A549 (cell line): Measurements from ENCODE around the gene MATK. TPM values are rescaled to one million over a fixed set of nuclear protein-coding genes. Genes with fewer than 3 reads are reported as not detected.
A peak's percentile ranks its signal among the peaks of the same experiment; 100 is the strongest.

ENCODE experiments used
- ATAC-seq, 2 experiments: fragments of 200-7000 bp in 1 of 2; fragments of >200 bp in 1 of 2; cut with Nextera tagmentation in 1 of 2; cut with Tn5 transposase in 1 of 2; 3 replicates each; pipeline versions ENCODE4 v1.8.0 to v1.9.1; 2018 to 2020; ENCODE audit warnings: mild to moderate bottlenecking in 1 of 2, moderate library complexity in 1 of 2
- CTCF ChIA-PET: fragments of 300-600 bp; sonication (Branson Sonifier 250); formaldehyde crosslinking; extraction: SDS; loops from one replicate; lab custom pipeline; 2021; ENCODE audit warnings: antibody characterized with exemption, inconsistent platforms; lab: Yijun Ruan, JAX
- POLR2A ChIA-PET: fragments of 350-600 bp; formaldehyde crosslinking; extraction: SDS; loops from one replicate; lab custom pipeline; 2021; ENCODE audit warnings: antibody characterized with exemption, inconsistent platforms; lab: Yijun Ruan, JAX
- DNase-seq, 2 experiments: peaks; one replicate each; pipeline versions ENCODE4 v3.0.0 to v3.0.0-alpha.2; 2011 to 2016; ENCODE audit warnings: low read depth in 1 of 2, low spot score in 1 of 2
- FAIRE-seq: peaks from 2 replicates; lab custom pipeline; 2011; peaks lifted over from hg19 to GRCh38; lab: Jason Lieb, UNC
- H3K27ac ChIP-seq, 2 experiments: fragments of >200 bp; sonication (Bioruptor Twin); formaldehyde crosslinking; 3 replicates each; pipeline ENCODE4 v1.5.1; 2016 to 2017
- H3K4me1 ChIP-seq: fragments of >200 bp; sonication (Bioruptor Twin); formaldehyde crosslinking; 3 replicates; pipeline ENCODE4 v1.6.1; 2016
- H3K4me2 ChIP-seq: fragments of >200 bp; sonication (Bioruptor Twin); formaldehyde crosslinking; 3 replicates; pipeline ENCODE4 v1.6.1; 2016
- H3K4me3 ChIP-seq: fragments of >200 bp; sonication (Bioruptor Twin); formaldehyde crosslinking; 3 replicates; pipeline ENCODE4 v1.5.1; 2016
- H3K9me3 ChIP-seq: fragments of >200 bp; sonication (Bioruptor Twin); formaldehyde crosslinking; 3 replicates; pipeline ENCODE4 v1.6.1; 2016
- CBX2 ChIP-seq: fragments of 200-600 bp; sonication (generic); IDR thresholded peaks from 2 replicates; pipeline ENCODE4 v1.6.1; 2016; ENCODE audit warnings: low read depth, mild to moderate bottlenecking, borderline replicate concordance
- EHF ChIP-seq: fragments of 250-450 bp; sonication (Bioruptor Pico); IDR thresholded peaks from 2 replicates; pipeline ENCODE4 v1.5.0; 2020; ENCODE audit warnings: mild to moderate bottlenecking
- FOSB ChIP-seq: fragments of 250-450 bp; sonication (Bioruptor Pico); IDR thresholded peaks from 2 replicates; pipeline ENCODE4 v1.5.0; 2020; ENCODE audit warnings: mild to moderate bottlenecking, moderate library complexity
- FOSL2 ChIP-seq, 2 experiments: fragments of 450-650 bp in 1 of 2; fragments of >200 bp in 1 of 2; sonication (Bioruptor Twin) in 1 of 2; formaldehyde crosslinking; IDR thresholded peaks; 2 replicates each; pipeline versions ENCODE4 v1.5.0 to v1.6.1; 2016 to 2020; ENCODE audit warnings: mild to moderate bottlenecking in 1 of 2, moderate library complexity in 1 of 2
- GATA3 ChIP-seq: IDR thresholded peaks from 2 replicates; pipeline ENCODE4 v1.6.1; 2012; ENCODE audit warnings: borderline replicate concordance
- HDAC2 ChIP-seq: fragments of 200-600 bp; sonication (generic); IDR thresholded peaks from 2 replicates; pipeline ENCODE4 v1.6.1; 2016
- HOXB13 ChIP-seq: fragments of 250-450 bp; sonication (Bioruptor Pico); IDR thresholded peaks from 2 replicates; pipeline ENCODE4 v1.5.0; 2020; ENCODE audit warnings: low read depth, mild to moderate bottlenecking, moderate library complexity
- HOXB5 ChIP-seq: fragments of 250-450 bp; sonication (Bioruptor Pico); IDR thresholded peaks from 2 replicates; pipeline ENCODE4 v1.5.0; 2020; ENCODE audit warnings: mild to moderate bottlenecking, moderate library complexity
- JUNB ChIP-seq: fragments of >200 bp; sonication (Bioruptor Twin); formaldehyde crosslinking; IDR thresholded peaks from 2 replicates; pipeline ENCODE4 v1.6.1; 2016
- KDM1A ChIP-seq: fragments of 200-600 bp; sonication (generic); IDR thresholded peaks from 2 replicates; pipeline ENCODE4 v1.6.1; 2016; ENCODE audit warnings: low read depth, mild to moderate bottlenecking
- NPAS2 ChIP-seq: fragments of 250-450 bp; sonication (Bioruptor Pico); IDR thresholded peaks from 2 replicates; pipeline ENCODE4 v1.8.0; 2022; ENCODE audit warnings: mild to moderate bottlenecking, moderate library complexity, borderline replicate concordance
- POLR2A ChIP-seq: IDR thresholded peaks from 2 replicates; pipeline ENCODE4 v1.6.1; 2012; ENCODE audit warnings: mild to moderate bottlenecking, low read length
- RAD21 ChIP-seq, 2 experiments: fragments of >200 bp in 1 of 2; sonication (Bioruptor Twin) in 1 of 2; formaldehyde crosslinking in 1 of 2; IDR thresholded peaks in 1 of 2; conservative IDR thresholded peaks in 1 of 2; 2 replicates in 1 of 2; 3 replicates in 1 of 2; pipeline ENCODE4 v1.6.1; 2012 to 2018; ENCODE audit warnings: inconsistent platforms in 1 of 2
- RNF2 ChIP-seq: fragments of 200-600 bp; sonication (generic); IDR thresholded peaks from 2 replicates; pipeline ENCODE4 v1.6.1; 2016; ENCODE audit warnings: low read depth, mild to moderate bottlenecking, antibody characterized with exemption, moderate library complexity, borderline replicate concordance
- SMC3 ChIP-seq: fragments of >200 bp; sonication (Bioruptor Twin); formaldehyde crosslinking; IDR thresholded peaks from 3 replicates; pipeline ENCODE4 v1.6.1; 2018; ENCODE audit warnings: inconsistent platforms
- TP53 ChIP-seq: fragments of 250-450 bp; sonication (Bioruptor Pico); IDR thresholded peaks from 2 replicates; pipeline ENCODE4 v1.5.0; 2021; ENCODE audit warnings: mild to moderate bottlenecking, moderate library complexity
- WGBS: methylation state at CpG from one replicate; pipeline ENCODE4 v1.1.6; 2017; ENCODE audit errors: missing lambda C conversion rate; 5-methylcytosine and 5-hydroxymethylcytosine counted together
- polyA plus RNA-seq, 4 experiments: library from polyadenylated mRNA; depleted of rRNA in 3 of 4; stranded (reverse); fragments of >200 nt; fragmentation: RNase III in 1 of 4; extraction: RNeasy Plus Mini Kit Qiagen cat#74134 plus additional on column Dnase treatment in 1 of 4; gene quantifications; 2 replicates in 3 of 4; 3 replicates in 1 of 4; pipeline ENCODE4 v1.2.3, GENCODE V29; 2011 to 2017
- TF ChIP-seq, protein P1 (sequence below): fragments of 450-650 bp; IDR thresholded peaks from 2 replicates; pipeline ENCODE4 v1.6.1; 2014; ENCODE audit warnings: antibody characterized with exemption
- TF ChIP-seq, protein P2 (sequence below): fragments of >200 bp; sonication (Bioruptor Twin); formaldehyde crosslinking; IDR thresholded peaks from 3 replicates; pipeline ENCODE4 v1.5.1; 2016
- TF ChIP-seq, protein P3 (sequence below): IDR thresholded peaks from 2 replicates; pipeline ENCODE4 v1.6.1; 2012; ENCODE audit warnings: low read depth, borderline replicate concordance
- TF ChIP-seq, protein P4 (sequence below): fragments of 250-450 bp; sonication (Bioruptor Pico); IDR thresholded peaks from 2 replicates; pipeline ENCODE4 v1.5.0; 2021; ENCODE audit warnings: mild to moderate bottlenecking, moderate library complexity, borderline replicate concordance

MATK gene
- polyA plus RNA-seq, 2 of the 4 experiments (the other 2 are of a cell fraction), result 0.12 to 0.45 TPM

DNA sequence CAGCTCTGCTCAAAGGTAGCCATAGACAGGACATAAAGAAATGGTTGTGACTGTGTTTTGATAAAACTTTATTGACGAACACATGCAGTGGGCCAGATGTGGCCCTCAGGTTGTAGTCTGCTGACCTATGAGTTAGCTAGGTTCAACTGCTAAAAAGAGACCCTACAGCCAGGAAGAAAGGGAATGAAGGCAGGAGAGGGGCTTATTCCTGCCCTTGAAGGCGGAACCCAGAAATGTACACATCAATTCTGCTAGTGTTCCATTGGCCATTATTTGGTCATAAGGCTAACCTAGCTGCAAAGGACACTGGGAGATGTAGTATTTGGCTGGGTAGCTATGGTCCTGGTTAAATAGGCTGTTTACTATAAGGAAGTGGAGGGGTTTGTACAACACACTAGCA is 42.7 kb downstream of the MATK start:
- ChIA-PET CTCF (no interaction called here), POLR2A (interaction anchor here (1.1 kb wide), 1 partner anchor 19 kb away, joined by 4 read pairs; the partner anchor contains the start of gene MRPL54)
- Histone ChIP-seq H3K4me2 (no peak overlapping the region), H3K27ac (no peak overlapping the region), H3K4me1 (no peaks in the 10 kb centered on the region), H3K9me3 (no peaks in the 10 kb centered on the region), H3K4me3 (no peak overlapping the region)
- WGBS, result 80% methylated on average over 2 of the region's 2 CpGs
- FAIRE-seq (no peak), DNase-seq (peak in 1 of 2 experiments; percentile 31), ATAC-seq (peak; percentile 73 to 83)
- TF ChIP-seq HDAC2, result no peak
- TF ChIP-seq, protein P1, sequence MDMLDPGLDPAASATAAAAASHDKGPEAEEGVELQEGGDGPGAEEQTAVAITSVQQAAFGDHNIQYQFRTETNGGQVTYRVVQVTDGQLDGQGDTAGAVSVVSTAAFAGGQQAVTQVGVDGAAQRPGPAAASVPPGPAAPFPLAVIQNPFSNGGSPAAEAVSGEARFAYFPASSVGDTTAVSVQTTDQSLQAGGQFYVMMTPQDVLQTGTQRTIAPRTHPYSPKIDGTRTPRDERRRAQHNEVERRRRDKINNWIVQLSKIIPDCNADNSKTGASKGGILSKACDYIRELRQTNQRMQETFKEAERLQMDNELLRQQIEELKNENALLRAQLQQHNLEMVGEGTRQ, result peak; percentile 24

DNA sequence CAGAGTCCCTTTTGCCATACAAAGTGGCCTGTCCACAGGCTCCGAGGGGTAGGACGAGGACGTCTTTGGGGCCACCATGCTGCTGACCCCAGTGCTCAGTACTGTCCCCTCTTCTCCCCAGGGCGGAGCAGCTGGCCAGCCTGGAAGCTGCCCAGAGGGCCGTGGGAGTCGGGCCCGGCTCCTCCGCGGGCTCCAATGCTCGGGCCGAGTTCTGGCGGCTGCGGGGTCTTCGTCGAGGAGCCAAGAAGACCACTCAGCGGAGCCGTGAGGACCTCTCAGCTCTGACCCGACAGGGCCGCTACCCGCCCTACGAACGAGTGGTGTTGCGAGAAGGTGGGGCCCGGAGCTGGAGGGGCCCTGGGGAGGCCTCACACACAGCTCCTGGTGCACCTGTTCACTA is 45.8 kb downstream of the MATK start:
- TF ChIP-seq HOXB13 (CRISPR knock-in tag), result no peak
- TF ChIP-seq, protein P2, sequence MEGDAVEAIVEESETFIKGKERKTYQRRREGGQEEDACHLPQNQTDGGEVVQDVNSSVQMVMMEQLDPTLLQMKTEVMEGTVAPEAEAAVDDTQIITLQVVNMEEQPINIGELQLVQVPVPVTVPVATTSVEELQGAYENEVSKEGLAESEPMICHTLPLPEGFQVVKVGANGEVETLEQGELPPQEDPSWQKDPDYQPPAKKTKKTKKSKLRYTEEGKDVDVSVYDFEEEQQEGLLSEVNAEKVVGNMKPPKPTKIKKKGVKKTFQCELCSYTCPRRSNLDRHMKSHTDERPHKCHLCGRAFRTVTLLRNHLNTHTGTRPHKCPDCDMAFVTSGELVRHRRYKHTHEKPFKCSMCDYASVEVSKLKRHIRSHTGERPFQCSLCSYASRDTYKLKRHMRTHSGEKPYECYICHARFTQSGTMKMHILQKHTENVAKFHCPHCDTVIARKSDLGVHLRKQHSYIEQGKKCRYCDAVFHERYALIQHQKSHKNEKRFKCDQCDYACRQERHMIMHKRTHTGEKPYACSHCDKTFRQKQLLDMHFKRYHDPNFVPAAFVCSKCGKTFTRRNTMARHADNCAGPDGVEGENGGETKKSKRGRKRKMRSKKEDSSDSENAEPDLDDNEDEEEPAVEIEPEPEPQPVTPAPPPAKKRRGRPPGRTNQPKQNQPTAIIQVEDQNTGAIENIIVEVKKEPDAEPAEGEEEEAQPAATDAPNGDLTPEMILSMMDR, result no peak
- Histone ChIP-seq H3K4me3 (no peak overlapping the region), H3K4me1 (no peaks in the 10 kb centered on the region), H3K9me3 (no peaks in the 10 kb centered on the region), H3K27ac (no peak overlapping the region), H3K4me2 (no peak overlapping the region)
- FAIRE-seq (no peak), DNase-seq (no peak), ATAC-seq (no peak)
- ChIA-PET CTCF (interaction anchor here (1.1 to 1.6 kb wide), 2 partner anchors 9 to 12 kb away, joined by 3 to 5 read pairs; no protein-coding TSS in a partner anchor), POLR2A (no interaction called here)
- 96% methylated on average over 24 of the region's 24 CpGs for WGBS

DNA sequence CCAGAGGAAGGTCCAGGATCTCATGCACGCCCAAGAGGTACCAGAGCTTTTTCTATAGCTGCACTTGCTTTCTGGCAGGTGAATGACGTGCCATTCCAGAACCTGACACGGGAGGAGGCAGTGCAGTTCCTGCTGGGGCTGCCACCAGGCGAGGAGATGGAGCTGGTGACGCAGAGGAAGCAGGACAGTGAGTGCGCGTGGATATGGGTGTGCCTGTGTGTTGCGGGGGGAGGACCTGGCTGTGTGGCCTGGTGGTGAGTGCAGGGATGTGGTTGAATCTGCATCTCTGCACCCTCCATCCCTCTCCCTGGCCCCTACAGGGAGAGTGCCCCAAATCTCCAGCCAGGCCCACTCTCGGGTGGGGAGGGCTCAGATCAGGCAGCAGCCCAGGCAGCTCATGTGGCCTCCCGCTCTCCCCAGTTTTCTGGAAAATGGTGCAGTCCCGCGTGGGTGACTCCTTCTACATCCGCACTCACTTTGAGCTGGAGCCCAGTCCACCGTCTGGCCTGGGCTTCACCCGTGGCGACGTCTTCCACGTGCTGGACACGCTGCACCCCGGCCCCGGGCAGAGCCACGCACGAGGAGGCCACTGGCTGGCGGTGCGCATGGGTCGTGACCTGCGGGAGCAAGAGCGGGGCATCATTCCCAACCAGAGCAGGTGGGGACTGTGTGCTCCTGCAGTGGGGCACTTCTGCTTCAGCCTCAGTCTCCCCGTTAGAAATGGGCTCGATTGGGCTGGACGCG is 47.5 kb downstream of the MATK start:
- no peak overlapping the region for H3K27ac ChIP-seq
- TF ChIP-seq CBX2 (no peak), JUNB (no peak), FOSB (CRISPR knock-in tag) (no peak), POLR2A (no peak), SMC3 (no peak), RNF2 (no peak), NPAS2 (CRISPR knock-in tag) (no peak), RAD21 (conservative IDR thresholded peaks at IDR 0.05 in 1 of 2, IDR thresholded peaks at IDR 0.05 in 1 of 2) (no peak), HOXB13 (CRISPR knock-in tag) (no peak)
- TF ChIP-seq, protein P3, sequence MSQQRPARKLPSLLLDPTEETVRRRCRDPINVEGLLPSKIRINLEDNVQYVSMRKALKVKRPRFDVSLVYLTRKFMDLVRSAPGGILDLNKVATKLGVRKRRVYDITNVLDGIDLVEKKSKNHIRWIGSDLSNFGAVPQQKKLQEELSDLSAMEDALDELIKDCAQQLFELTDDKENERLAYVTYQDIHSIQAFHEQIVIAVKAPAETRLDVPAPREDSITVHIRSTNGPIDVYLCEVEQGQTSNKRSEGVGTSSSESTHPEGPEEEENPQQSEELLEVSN, result no peak
- no peak; a peak in 1 of 6 replicates for ATAC-seq
- no peak overlapping the region for H3K4me2 ChIP-seq
- no peak for DNase-seq
- H3K4me3 ChIP-seq, result no peak overlapping the region
- no peaks in the 10 kb centered on the region for H3K4me1 ChIP-seq
- WGBS, result 84% methylated on average over 18 of the region's 32 CpGs
- FAIRE-seq, result no peak
- ChIA-PET CTCF (interaction anchor here (0.6 to 1.6 kb wide), 4 partner anchors 10 to 72 kb away, joined by 3 to 5 read pairs (median 4); no protein-coding TSS in a partner anchor), POLR2A (interaction anchor here (0.5 kb wide), 1 partner anchor 266 kb away, joined by 7 read pairs; no protein-coding TSS in a partner anchor)
- H3K9me3 ChIP-seq, result no peaks in the 10 kb centered on the region

DNA sequence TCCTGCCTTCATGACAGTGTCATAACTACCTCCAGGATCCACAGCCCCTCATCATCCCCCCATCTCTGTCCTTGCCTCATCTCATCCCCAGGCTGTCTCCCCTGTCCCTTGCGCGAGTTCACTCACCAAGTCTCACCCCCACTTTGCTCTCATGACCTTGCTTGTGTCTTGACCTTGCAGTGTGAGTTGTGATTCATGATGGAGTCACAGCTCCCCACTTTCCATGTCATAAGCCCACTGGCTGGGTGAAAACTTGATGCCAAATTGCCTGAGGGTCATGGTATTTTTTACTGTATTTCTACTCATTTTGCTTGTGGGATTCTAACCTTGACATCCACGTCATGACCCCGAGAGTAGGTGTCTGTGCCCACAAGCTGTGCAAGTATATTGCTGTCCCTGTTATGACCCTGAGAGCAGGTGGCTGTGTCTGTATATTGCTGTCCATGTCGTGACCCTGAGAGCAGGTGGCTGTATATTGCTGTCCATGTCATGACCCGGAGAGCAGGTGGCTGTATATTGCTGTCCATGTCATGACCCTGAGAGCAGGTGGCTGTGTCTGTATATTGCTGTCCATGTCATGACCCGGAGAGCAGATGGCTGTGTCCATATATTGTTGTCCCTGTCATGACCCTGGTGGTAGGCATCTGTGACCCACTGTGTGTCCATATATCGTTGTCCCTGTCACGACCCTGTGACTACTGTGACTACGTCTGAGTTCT is 48.5 kb downstream of the MATK start:
- Histone ChIP-seq H3K9me3 (no peaks in the 10 kb centered on the region), H3K27ac (no peak overlapping the region), H3K4me3 (no peak overlapping the region), H3K4me2 (no peak overlapping the region), H3K4me1 (no peaks in the 10 kb centered on the region)
- FAIRE-seq (no peak), ATAC-seq (no peak), DNase-seq (no peak)
- ChIA-PET CTCF (interaction anchor here (1.2 to 1.4 kb wide), 2 partner anchors 19 to 84 kb away, joined by 3 read pairs; no protein-coding TSS in a partner anchor), POLR2A (interaction anchor here (0.5 kb wide), 1 partner anchor 267 kb away, joined by 7 read pairs; no protein-coding TSS in a partner anchor)
- 77% methylated on average over 10 of the region's 10 CpGs for WGBS
- TF ChIP-seq FOSL2 (IDR thresholded peaks at IDR 0.05) (no peak), FOSL2 (CRISPR knock-in tag; IDR thresholded peaks at IDR 0.05) (no peak), TP53 (CRISPR knock-in tag) (no peak), KDM1A (no peak), CBX2 (no peak), GATA3 (no peak), EHF (no peak), HOXB5 (CRISPR knock-in tag) (no peak), FOSB (CRISPR knock-in tag) (no peak)
- TF ChIP-seq, protein P4, sequence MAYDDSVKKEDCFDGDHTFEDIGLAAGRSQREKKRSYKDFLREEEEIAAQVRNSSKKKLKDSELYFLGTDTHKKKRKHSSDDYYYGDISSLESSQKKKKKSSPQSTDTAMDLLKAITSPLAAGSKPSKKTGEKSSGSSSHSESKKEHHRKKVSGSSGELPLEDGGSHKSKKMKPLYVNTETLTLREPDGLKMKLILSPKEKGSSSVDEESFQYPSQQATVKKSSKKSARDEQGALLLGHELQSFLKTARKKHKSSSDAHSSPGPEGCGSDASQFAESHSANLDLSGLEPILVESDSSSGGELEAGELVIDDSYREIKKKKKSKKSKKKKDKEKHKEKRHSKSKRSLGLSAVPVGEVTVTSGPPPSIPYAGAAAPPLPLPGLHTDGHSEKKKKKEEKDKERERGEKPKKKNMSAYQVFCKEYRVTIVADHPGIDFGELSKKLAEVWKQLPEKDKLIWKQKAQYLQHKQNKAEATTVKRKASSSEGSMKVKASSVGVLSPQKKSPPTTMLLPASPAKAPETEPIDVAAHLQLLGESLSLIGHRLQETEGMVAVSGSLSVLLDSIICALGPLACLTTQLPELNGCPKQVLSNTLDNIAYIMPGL (CRISPR knock-in tag), result no peak
- TF ChIP-seq, all 56 proteins: peak for 0
